ENCODE data around the gene MRM2.

The MRM2 gene

GRCh38 chr7:2245883-2246675 is 4.1 kb upstream of the MRM2 start:
- DNase-seq = no peak

DNA sequence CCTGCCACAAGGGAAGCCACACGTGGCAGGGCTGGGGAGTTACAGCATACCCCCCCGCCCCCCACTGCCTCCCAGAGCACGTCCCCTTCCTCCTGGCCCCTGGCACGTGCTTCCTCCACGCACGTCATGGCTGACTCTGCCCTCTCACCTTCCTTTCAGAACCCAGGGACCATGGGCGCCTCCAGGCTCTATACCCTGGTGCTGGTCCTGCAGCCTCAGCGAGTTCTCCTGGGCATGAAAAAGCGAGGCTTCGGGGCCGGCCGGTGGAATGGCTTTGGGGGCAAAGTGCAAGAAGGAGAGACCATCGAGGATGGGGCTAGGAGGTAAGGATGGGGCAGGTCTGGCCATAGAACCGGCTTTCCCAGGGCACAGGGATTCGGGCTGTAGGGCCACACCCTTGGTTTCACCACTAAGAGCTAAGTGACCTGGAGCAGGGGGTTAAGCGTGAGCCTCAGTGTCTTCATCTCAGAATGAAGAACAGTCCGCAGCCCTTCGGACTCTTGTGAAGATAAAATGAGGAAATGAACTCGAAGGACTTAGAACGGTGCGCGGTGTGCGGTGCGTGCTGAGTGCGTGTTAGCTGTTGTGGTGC is 2.5 kb upstream of the MRM2 start:
- no peak for DNase-seq

- peak; percentile 46 for DNase-seq
These were observed 1.5 kb upstream of the MRM2 start for GRCh38 chr7:2243458-2243857.

- DNase-seq = peak; percentile 62
These were observed 780 bp upstream of the MRM2 start for GRCh38 chr7:2242541-2243429.

GRCh38 chr7:2239242-2239641 is 2.8 kb downstream of the MRM2 start:
- no peak for DNase-seq

DNA sequence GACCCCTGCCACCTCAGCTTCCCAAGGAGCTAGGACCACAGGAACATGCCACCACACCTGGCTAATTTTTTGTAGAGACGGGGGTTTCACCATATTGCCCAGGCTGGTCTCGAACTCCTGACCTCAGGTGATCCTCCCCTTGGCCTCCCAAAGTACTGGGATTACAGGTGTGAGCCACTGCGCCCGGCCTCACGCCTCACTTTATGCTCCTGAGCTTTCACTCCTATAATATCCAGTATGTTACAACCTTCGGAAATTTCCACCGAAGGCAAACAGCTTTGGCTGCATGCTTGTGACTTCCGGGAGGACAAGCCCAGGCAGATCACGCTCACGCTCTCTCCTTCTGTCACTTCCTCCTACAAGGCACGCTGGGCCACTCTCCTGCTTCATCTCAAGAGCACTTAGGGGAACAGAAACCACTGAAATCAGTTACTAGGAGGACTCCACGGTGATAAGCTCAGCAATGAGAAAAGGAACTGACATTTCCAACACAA is 4.8 kb downstream of the MRM2 start:
- no peak for DNase-seq

- DNase-seq = no peak
These were observed 8.1 kb downstream of the MRM2 start for GRCh38 chr7:2233926-2234325.

GRCh38 chr7:2232766-2233520 is 9.1 kb downstream of the MRM2 start, which contains the start of gene MAD1L1:
TSS of gene MAD1L1 (minus strand) at chr7:2232945. CDS start at chr7:2230133, 2,812 bp downstream.
- peak; percentile 86 for DNase-seq

- DNase-seq = no peak
These were observed 9.8 kb downstream of the MRM2 start for GRCh38 chr7:2231992-2232765.

DNA sequence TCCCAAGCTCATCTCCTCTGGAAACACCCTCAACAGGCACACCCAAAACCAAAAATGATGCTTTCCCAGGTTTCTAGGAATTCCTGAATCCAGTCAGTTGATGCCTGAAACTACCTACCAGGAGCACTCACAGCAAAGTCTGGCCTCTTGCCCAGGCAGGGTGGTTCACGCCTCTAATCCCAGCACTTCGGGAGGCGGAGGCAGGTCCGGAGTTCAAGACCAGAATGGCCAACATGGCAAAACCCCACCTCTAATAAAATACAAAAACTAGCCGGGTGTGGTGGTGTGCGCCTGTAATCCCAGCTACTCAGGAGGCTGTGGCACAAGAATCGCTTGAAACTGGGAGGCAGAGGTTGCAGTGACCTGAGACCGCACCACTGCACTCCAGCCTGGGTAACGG is 11.1 kb downstream of the MRM2 start:
- DNase-seq = no peak

- DNase-seq = no peak
These were observed 11.8 kb downstream of the MRM2 start for GRCh38 chr7:2230226-2230625.

GRCh38 chr7:2229467-2229866 is 12.5 kb downstream of the MRM2 start:
- no peak for DNase-seq

GRCh38 chr7:2228921-2229320 is 13.1 kb downstream of the MRM2 start:
- no peak for DNase-seq

DNA sequence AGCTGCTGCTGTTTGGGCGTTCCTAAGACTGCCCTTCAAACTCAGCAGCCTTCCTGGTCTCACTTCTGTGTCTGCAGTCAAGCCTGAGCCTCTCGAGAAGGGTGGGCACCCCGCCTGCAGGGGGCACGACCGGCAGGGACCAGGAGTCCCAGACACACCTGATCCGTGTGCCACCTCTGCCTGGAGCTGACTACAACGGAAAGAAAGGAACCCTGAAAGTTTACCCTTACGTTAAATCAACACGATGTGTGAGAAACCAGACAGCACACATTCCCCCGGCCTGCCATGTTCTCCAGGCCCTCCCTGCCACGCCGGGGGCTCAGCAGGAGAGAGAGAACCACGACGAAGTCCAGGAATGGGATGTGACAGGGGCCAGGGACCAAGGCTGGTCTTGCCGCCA is 14.3 kb downstream of the MRM2 start:
- no peak for DNase-seq

- no peak for DNase-seq
These were observed 16.2 kb downstream of the MRM2 start for GRCh38 chr7:2225830-2226229.

- no peak for DNase-seq
These were observed 16.7 kb downstream of the MRM2 start for GRCh38 chr7:2225336-2225735.

GRCh38 chr7:2224934-2225333 is 17.1 kb downstream of the MRM2 start:
- DNase-seq = no peak

GRCh38 chr7:2224491-2224928 is 17.5 kb downstream of the MRM2 start:
- DNase-seq = no peak

- no peak for DNase-seq
These were observed 18.7 kb downstream of the MRM2 start for GRCh38 chr7:2223321-2223720.

GRCh38 chr7:2222516-2222915 is 19.5 kb downstream of the MRM2 start:
- DNase-seq = no peak

DNA sequence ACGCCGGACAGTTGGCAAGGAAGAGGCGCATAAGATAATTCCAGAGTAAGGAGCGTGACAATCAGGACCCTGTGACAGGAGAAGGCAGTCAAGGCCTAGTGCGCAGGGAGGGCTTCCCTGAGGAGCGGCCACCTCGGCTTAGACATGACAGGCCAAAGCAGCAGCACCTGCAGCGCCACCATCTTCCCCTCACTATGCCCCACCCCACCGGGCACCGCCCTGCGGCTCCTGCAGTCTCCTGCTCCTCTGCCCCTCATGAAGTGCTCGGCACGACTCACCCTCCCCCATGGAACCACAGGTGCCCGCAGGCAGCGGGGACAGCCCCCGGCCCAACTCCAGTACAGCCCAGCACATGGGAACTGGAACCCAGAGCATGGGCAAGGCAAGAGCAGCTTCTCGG is 21.1 kb downstream of the MRM2 start:
- no peak for DNase-seq

DNA sequence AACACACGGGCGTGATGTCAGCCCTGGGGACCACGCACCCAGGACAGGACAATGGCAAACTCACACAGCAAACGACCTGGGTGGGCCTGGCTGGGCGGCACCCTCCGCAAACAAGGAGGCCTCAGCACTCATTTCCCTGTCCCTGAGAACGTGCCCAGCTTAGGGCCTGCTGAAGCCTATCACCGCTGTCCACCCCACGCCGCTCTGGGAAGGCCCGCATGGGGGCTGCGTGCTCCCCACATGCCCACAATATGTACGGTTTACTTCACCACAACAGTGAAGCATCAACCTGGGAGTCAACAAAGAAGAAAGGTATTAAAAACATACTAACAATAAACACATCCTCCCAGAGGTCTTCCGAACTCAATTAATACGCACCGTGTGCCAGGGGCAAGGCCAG is 21.5 kb downstream of the MRM2 start:
- no peak for DNase-seq

Data from hematopoietic multipotent progenitor cell treated with erythropoietin and hydrocortisone succinate and interleukin-3 and kit ligand, for 8 days (in vitro differentiated cells).